ENCODE results near the gene ZNF333. TPM values are rescaled to one million over a fixed set of nuclear protein-coding genes. Genes with fewer than 3 reads are reported as not detected.

ZNF333 gene
- polyA plus RNA-seq, 1 donor from 2014 or later: 67.6 TPM

DNA sequence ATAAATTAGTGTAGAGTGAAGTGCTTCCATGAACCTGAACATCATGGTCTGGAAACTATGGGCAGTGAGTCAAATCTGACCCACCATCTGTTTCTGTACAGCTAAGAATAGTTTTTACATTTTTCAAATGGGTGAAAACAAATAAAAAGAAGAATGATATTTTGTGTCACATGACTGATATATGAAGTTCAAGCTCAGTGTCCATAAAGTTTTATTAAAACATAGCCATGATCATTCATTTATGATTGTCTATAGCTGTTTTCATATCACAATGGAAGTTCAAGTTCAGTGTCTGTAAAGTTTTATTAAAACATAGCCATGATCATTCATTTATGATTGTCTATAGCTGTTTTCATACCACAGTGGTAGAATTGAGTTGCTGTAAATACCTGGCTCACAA lies 42.7 kb downstream of the ZNF333 start:
- no peak overlapping the region for H3K4me3 ChIP-seq (ENCODE audit: low read length)
- no peaks in the 10 kb centered on the region for H3K9me3 ChIP-seq (ENCODE audit: low read length)
- TF ChIP-seq MXI1 (conservative IDR thresholded peaks at IDR 0.05; ENCODE audit: poor library complexity, severe bottlenecking): no peak
- no peak for TF ChIP-seq POLR2AphosphoS5 (IDR thresholded peaks at IDR 0.05)
- TF ChIP-seq, protein P1, sequence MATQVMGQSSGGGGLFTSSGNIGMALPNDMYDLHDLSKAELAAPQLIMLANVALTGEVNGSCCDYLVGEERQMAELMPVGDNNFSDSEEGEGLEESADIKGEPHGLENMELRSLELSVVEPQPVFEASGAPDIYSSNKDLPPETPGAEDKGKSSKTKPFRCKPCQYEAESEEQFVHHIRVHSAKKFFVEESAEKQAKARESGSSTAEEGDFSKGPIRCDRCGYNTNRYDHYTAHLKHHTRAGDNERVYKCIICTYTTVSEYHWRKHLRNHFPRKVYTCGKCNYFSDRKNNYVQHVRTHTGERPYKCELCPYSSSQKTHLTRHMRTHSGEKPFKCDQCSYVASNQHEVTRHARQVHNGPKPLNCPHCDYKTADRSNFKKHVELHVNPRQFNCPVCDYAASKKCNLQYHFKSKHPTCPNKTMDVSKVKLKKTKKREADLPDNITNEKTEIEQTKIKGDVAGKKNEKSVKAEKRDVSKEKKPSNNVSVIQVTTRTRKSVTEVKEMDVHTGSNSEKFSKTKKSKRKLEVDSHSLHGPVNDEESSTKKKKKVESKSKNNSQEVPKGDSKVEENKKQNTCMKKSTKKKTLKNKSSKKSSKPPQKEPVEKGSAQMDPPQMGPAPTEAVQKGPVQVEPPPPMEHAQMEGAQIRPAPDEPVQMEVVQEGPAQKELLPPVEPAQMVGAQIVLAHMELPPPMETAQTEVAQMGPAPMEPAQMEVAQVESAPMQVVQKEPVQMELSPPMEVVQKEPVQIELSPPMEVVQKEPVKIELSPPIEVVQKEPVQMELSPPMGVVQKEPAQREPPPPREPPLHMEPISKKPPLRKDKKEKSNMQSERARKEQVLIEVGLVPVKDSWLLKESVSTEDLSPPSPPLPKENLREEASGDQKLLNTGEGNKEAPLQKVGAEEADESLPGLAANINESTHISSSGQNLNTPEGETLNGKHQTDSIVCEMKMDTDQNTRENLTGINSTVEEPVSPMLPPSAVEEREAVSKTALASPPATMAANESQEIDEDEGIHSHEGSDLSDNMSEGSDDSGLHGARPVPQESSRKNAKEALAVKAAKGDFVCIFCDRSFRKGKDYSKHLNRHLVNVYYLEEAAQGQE (IDR thresholded peaks at IDR 0.05; ENCODE audit: borderline replicate concordance): no peak
- TF ChIP-seq EZH2 (IDR thresholded peaks at IDR 0.05; ENCODE audit: borderline replicate concordance, insufficient read depth, low read length, poor library complexity, severe bottlenecking): no peak
- no peak for TF ChIP-seq SMC3 (conservative IDR thresholded peaks at IDR 0.05; ENCODE audit: poor library complexity)
- TF ChIP-seq EP300 (conservative IDR thresholded peaks at IDR 0.05; ENCODE audit: poor library complexity, severe bottlenecking): no peak
- TF ChIP-seq RAD21 (conservative IDR thresholded peaks at IDR 0.05): no peak
- TF ChIP-seq, protein P2, sequence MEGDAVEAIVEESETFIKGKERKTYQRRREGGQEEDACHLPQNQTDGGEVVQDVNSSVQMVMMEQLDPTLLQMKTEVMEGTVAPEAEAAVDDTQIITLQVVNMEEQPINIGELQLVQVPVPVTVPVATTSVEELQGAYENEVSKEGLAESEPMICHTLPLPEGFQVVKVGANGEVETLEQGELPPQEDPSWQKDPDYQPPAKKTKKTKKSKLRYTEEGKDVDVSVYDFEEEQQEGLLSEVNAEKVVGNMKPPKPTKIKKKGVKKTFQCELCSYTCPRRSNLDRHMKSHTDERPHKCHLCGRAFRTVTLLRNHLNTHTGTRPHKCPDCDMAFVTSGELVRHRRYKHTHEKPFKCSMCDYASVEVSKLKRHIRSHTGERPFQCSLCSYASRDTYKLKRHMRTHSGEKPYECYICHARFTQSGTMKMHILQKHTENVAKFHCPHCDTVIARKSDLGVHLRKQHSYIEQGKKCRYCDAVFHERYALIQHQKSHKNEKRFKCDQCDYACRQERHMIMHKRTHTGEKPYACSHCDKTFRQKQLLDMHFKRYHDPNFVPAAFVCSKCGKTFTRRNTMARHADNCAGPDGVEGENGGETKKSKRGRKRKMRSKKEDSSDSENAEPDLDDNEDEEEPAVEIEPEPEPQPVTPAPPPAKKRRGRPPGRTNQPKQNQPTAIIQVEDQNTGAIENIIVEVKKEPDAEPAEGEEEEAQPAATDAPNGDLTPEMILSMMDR (IDR thresholded peaks at IDR 0.05; ENCODE audit: poor library complexity, severe bottlenecking): no peak
- TF ChIP-seq TAF1 (IDR thresholded peaks at IDR 0.05; ENCODE audit: low read depth): no peak
- H3K9me2 ChIP-seq (ENCODE audit: insufficient read depth, low read length): no peaks in the 10 kb centered on the region
- H3K27me3 ChIP-seq (ENCODE audit: insufficient read depth, low read depth, low read length): no peaks in the 10 kb centered on the region
- no peak overlapping the region for H3K27ac ChIP-seq (ENCODE audit: low read length)
- H3K36me3 ChIP-seq (ENCODE audit: insufficient read depth, low read length): no peaks in the 10 kb centered on the region
- no peaks in the 10 kb centered on the region for H4K20me1 ChIP-seq (ENCODE audit: insufficient read depth)
- no peak overlapping the region for H3K4me2 ChIP-seq (ENCODE audit: low read length)
- no peak overlapping the region for H2AFZ ChIP-seq (ENCODE audit: low read depth, low read length)
- no peaks in the 10 kb centered on the region for H3K79me2 ChIP-seq (replicated peaks; ENCODE audit: insufficient read depth, low read length)
- H3F3A ChIP-seq (ENCODE audit: insufficient read depth, low read length, poor library complexity, severe bottlenecking): no peaks in the 10 kb centered on the region
- no peak overlapping the region for H3K9ac ChIP-seq (ENCODE audit: low read length)

DNA sequence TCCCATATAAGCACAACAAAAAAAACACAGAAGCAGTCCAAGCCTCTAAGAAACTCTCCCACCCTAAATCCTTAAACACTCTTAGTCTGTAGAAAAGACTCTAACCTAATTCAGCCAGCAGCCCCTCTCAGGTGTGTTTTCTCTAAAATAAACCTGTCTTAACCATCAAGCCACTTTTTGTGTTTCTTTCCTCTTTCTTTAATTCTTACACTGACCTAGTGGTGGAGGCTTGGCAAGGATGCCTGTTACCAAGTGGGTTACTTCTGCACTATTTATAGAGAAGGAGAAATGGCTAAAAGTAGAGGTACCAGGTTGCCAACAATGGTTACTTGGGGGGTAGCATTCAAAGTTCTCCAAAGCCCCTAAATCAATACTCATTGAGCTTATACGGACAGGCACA lies 43.7 kb downstream of the ZNF333 start:
- no peaks in the 10 kb centered on the region for H3K9me2 ChIP-seq (ENCODE audit: insufficient read depth, low read length)
- no peaks in the 10 kb centered on the region for H3F3A ChIP-seq (ENCODE audit: insufficient read depth, low read length, poor library complexity, severe bottlenecking)
- no peaks in the 10 kb centered on the region for H4K20me1 ChIP-seq (ENCODE audit: insufficient read depth)
- H3K36me3 ChIP-seq (ENCODE audit: insufficient read depth, low read length): no peaks in the 10 kb centered on the region
- H3K9ac ChIP-seq (ENCODE audit: low read length): no peak overlapping the region
- no peak overlapping the region for H3K4me2 ChIP-seq (ENCODE audit: low read length)
- no peaks in the 10 kb centered on the region for H3K79me2 ChIP-seq (replicated peaks; ENCODE audit: insufficient read depth, low read length)
- no peak overlapping the region for H3K4me3 ChIP-seq (ENCODE audit: low read length)
- H3K27ac ChIP-seq (ENCODE audit: low read length): no peak overlapping the region
- no peak overlapping the region for H2AFZ ChIP-seq (ENCODE audit: low read depth, low read length)
- H3K27me3 ChIP-seq (ENCODE audit: insufficient read depth, low read depth, low read length): no peaks in the 10 kb centered on the region
- H3K9me3 ChIP-seq (ENCODE audit: low read length): no peaks in the 10 kb centered on the region
- TF ChIP-seq, protein P1 (IDR thresholded peaks at IDR 0.05; ENCODE audit: borderline replicate concordance): no peak
- TF ChIP-seq, protein P2 (IDR thresholded peaks at IDR 0.05; ENCODE audit: poor library complexity, severe bottlenecking): no peak
- TF ChIP-seq EP300 (conservative IDR thresholded peaks at IDR 0.05; ENCODE audit: poor library complexity, severe bottlenecking) (no peak), SMC3 (conservative IDR thresholded peaks at IDR 0.05; ENCODE audit: poor library complexity) (no peak), RAD21 (conservative IDR thresholded peaks at IDR 0.05) (no peak), MXI1 (conservative IDR thresholded peaks at IDR 0.05; ENCODE audit: poor library complexity, severe bottlenecking) (no peak)

Data from neural cell (in vitro differentiated cells).